Adrenal gland (tissue), 5 donors: ENCODE measurements around the gene ZBTB9.

Experiments
- POLR2A ChIP-seq, 2 donors: fragments of 450-650 bp; IDR thresholded peaks; one replicate each; pipeline ENCODE4 v1.6.1; 2017; ENCODE audit warnings: antibody characterized with exemption in 2 of 2, mild to moderate bottlenecking in 2 of 2, moderate library complexity in 1 of 2
- TF ChIP-seq, protein P1 (sequence below), 6 experiments: fragments of 450-650 bp in 4 of 6; fragments of 200-600 bp in 2 of 6; sonication (generic) in 1 of 6; IDR thresholded peaks; 1 replicate in 5 of 6; 2 replicates in 1 of 6; pipeline versions ENCODE4 v1.5.1 to v1.8.0; 2016 to 2021; ENCODE audit warnings: antibody characterized with exemption in 6 of 6, mild to moderate bottlenecking in 2 of 6, moderate library complexity in 1 of 6
- donor health status: DM: no; HTN: no; CAD: no.

DNA sequence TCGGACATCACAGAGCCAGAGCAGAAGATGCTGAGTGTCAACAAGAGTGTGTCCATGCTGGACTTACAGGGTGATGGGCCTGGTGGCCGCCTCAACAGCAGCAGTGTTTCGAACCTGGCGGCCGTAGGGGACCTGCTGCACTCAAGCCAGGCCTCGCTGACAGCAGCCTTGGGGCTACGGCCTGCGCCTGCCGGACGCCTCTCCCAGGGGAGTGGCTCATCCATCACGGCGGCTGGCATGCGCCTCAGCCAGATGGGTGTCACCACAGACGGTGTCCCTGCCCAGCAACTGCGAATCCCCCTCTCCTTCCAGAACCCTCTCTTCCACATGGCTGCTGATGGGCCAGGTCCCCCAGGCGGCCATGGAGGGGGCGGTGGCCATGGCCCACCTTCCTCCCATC, 11.4 kb upstream of the ZBTB9 start:
- TF ChIP-seq, protein P1, sequence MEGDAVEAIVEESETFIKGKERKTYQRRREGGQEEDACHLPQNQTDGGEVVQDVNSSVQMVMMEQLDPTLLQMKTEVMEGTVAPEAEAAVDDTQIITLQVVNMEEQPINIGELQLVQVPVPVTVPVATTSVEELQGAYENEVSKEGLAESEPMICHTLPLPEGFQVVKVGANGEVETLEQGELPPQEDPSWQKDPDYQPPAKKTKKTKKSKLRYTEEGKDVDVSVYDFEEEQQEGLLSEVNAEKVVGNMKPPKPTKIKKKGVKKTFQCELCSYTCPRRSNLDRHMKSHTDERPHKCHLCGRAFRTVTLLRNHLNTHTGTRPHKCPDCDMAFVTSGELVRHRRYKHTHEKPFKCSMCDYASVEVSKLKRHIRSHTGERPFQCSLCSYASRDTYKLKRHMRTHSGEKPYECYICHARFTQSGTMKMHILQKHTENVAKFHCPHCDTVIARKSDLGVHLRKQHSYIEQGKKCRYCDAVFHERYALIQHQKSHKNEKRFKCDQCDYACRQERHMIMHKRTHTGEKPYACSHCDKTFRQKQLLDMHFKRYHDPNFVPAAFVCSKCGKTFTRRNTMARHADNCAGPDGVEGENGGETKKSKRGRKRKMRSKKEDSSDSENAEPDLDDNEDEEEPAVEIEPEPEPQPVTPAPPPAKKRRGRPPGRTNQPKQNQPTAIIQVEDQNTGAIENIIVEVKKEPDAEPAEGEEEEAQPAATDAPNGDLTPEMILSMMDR (IDR thresholded peaks at IDR 0.05): no peak
- TF ChIP-seq POLR2A (IDR thresholded peaks at IDR 0.05): no peak
